T1000 (cell line): ENCODE results near the gene EEF1A2.

Source experiments
- DNase-seq: peaks from one replicate; lab custom pipeline; 2025; ENCODE audit warnings: mixed read lengths; lab: John Stamatoyannopoulos, UW

The EEF1A2 gene

DNA sequence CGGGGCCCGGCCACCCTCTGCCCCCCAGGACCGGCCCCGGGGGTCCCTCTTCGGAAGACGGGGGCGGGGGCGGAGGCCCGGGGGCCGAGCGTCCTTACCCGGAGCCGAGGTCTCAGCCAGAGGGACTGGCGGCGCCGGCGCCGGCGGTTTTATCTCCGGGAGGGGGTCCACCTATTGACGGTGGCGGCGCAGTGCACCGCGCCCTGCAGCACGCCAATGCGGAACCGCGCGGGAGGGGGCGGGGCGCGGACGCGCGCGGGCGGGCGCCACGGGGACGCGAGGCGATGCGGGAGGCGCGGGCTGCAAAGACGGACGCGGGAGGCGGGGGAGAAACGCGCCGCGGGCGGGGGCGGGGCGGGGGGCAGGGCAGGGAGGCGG, at the start of gene EEF1A2:
Gene EEF1A2, minus strand, starts transcription at position 124 of the 378 bp plus-strand sequence. CDS start 1,320 bp downstream, outside the sequence.
- DNase-seq, result no peak

- DNase-seq, result no peak
These were observed 49.7 kb upstream of the EEF1A2 start for GRCh38 chr20:63548542-63548941.

DNA sequence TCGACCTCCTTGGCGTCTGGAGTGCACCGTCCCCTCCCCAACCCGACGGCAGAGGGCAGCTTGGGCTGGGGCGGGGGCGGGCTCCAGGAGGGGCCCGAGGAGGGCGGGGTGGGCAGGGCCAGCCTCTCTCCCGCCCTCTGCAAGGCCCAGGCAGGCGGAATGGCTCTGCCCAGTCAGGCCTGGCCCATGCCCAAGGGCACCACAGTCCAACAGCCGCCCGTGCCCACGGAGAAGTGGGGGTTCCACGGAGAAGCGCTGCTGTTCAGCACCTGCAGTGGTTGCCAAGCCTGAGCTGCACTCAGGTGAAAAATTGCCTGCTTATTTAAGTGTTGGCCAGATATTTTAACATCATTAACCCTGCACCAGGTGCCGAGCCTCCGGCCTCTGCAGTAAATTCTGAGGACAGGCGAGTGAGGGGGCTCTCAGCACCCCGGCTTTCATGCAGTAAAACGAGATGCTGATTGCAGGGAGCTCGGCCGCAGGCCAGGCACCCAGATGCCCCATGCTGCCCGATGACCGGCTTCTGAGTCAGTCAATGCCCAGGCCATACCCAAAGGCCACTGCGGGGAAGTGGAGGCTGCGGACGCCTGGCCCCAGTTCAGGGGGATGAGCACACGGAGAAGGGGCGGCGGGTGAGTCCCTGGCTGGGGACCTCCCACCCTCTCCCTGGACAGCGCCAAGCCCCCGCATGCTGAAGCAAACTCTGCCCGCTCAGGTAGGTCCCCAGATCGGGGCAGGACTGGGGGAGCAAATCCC, 49.0 kb upstream of the EEF1A2 start, which contains the start of gene SRMS:
Gene SRMS, minus strand, starts transcription at position 25 of the 756 bp plus-strand sequence. CDS start 286 bp downstream, outside the sequence.
- no peak for DNase-seq

GRCh38 chr20:63546956-63547724, 48.3 kb upstream of the EEF1A2 start:
- DNase-seq, result no peak

- no peak for DNase-seq
These were observed 47.5 kb upstream of the EEF1A2 start for GRCh38 chr20:63546256-63546955.

DNA sequence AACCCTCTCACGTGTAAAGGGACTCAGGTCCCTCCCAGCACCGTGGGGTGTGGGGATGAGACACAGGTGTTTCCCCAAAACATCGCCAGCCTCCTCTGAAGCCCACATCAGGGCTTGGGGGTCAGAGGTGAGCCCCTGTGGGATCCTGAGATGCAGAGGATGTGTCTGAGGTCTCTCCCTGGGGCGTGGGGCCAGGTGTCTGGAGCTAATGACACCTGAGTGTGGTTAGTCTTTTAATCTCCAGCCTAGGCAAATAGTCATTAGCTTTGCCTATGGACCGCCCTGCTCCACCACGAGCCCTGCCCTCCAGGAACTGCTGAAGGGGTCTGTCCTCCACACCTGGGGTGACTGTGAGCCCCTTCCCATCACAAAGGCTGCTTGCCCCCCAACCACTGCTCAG, 46.9 kb upstream of the EEF1A2 start:
- DNase-seq, result no peak

GRCh38 chr20:63544958-63545516, 46.2 kb upstream of the EEF1A2 start:
- no peak for DNase-seq

DNA sequence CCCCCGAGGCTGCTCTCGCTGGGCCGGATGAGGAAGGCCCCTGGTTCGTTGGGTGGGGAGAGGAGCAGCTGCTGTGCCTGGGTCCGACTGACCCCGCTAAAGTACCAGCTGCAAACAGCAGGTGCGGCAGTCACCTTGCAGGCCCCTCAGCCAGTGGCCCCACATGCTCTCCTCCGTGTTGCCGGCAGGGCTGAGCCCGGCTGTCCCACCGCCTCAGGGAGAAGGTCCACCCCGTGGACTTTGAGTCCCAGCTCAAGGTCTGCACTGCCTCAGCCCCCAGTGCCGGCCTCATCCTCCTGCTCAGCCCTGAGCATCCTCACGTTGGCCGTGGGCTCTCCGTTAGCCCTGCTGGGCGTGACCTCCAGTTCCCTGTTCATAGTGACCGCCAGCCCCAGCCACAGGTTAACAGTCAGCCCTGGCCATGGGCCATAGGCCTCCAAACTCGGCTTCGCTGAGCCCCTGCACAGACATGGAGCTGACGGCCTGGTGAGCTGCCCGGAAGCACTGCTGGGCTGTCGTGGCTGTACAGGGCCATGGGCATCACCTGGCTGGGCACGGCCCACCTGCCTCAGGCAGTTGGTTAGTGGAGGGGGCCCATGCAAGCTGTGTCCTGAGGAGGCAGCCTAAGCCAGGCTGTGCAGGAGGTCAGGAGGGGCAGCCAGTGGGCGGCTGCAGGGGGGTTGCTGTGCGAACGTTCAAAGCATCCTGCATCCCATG, 45.5 kb upstream of the EEF1A2 start:
- DNase-seq, result no peak

- no peak for DNase-seq
These were observed 44.9 kb upstream of the EEF1A2 start for GRCh38 chr20:63543733-63544132.

- DNase-seq, result no peak
These were observed 44.2 kb upstream of the EEF1A2 start for GRCh38 chr20:63543131-63543530.

DNA sequence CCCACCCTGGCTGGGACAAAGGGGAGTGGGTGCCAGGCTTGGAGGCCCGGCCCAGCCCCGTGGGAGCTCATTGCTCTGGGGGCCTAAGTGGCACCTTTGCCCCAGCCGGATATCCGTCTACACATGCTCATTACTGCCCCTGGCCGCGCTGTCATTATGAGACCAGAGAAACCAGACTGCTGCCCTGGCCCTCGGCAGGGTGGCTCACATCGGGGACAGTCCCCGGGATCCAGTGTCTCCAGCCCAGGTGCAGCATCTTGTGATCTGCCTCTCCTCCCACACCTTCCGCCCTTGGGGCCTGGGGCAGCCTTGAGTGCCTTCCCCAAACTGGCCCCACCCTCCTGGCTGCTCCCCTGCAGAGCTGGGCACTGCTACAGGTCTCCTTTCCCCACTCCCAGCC, 43.8 kb upstream of the EEF1A2 start:
- DNase-seq, result no peak

GRCh38 chr20:63542031-63542559, 43.2 kb upstream of the EEF1A2 start:
- DNase-seq, result no peak

DNA sequence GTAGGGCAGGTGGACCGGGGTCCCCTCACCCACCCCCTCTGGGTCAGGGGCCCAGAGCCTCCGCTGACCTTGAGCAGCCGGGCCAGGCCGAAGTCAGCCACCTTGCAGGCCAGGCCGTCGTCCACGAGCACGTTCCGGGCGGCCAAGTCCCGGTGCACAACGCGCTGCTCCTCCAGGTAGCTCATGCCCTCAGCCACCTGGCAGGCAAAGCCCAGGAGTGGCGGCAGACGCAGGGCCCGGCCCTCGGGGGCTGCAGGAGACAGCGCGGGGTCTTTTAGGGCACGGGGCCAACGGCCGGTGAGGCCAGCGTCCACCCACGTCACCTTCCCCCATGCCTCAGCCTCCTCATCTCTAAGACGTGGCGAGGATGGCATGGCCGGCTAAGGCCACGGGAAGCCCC, 42.5 kb upstream of the EEF1A2 start:
- no peak for DNase-seq

- peak; percentile 11 for DNase-seq
These were observed 41.7 kb upstream of the EEF1A2 start for GRCh38 chr20:63540417-63541186.

DNA sequence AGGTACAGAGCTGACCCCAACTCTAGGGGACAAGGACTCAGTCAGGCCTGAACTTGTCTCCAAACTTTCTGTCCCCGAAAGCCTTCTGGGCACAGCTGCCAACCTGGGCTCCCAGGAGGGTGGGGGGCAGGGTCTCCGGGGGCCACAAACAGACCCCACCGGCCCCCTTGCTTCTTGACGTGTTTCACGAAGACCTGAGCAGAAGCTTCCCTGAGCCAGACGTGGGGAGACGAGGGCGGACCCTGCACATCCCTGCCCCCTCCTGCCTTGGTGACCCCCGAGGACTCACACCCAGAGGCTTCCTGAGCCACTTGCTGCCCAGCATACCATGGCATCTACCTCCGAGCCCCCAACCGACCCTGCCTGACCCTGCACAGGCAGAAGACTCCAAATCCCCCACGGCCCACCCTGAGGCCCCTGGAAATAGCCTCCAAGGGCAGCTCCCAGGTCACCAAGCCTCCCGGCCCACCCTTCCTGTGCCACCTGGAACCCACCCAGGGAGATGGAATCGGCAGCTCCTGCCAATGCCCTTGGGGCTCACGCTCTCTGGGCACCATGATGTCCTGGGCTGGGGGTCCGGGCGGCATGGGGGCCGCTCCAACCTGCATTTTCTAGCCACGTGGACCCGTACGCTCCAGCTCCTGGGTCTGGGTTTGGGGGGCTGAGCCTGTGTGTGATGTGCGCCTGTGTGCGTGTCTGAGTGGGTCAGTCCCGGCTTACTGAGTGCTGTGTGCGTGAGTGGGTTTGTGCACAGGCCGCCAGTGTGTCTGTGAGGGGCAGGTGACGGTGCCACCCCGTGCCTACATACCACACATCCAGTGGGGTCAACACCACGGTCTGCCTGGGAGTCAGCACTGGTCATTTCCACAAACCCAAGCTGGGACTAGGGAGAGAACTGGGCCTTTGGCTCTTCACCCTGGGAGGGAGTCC, 40.8 kb upstream of the EEF1A2 start:
- no peak for DNase-seq

DNA sequence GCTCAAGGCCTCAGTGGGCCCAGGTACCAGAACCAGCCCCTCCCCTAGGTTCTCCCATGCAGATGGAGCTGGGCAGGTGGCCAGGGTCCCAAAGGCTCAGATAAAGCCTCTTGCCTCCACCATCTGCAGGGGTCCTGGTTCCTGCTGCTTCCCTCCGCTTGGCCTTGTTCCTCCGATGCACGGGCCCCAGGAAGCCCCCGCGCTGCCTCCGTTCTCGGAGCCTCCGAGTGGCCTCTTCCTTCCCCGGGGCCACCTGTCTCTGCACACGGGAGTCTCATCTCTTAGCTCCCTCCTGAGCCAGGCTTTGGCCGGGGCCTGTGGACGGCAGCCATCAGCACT, 40.2 kb upstream of the EEF1A2 start:
- DNase-seq, result no peak

DNA sequence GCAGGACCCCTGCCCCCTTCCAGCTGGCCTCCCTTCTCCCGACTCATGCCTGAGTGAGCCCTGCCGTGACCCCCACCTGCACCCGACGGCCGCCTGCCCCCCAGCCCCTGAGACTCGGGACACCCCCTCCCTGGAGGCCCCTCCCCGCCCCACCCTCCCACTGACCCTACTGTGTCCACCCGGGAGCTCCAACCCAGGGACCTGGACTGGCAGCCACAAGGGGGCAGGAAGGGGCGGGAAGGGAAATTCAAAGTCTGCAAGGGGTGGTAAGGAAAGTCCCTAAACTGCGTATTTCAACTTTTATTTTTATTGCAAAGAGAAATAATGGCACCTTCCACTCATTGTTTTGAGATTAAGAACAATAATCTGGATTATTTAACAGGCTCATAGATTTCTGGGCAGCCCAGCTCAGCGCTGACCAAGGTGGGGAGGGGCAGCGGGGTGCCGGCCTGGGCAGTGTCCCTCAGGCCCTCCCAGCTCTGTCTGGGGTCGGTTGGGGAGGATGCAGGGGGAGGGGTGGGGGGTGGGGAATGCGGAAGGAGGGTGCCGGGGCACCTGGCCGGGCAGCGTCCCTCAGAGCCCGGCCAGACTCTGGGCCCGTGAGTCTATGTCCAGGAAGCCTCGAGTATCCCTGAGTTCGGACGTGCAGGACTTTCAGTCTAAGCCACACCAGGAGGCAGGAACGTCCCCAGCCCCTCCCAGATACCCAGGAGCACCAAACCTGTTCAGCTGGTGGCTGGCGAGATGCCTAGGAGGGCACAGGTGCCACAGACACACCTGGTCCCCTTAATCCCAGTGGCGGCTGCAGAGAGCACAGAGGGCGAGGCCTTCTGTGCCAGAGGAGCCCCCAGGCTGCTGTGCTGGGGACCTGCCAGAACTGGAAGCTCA, 39.6 kb upstream of the EEF1A2 start:
- DNase-seq, result no peak

DNA sequence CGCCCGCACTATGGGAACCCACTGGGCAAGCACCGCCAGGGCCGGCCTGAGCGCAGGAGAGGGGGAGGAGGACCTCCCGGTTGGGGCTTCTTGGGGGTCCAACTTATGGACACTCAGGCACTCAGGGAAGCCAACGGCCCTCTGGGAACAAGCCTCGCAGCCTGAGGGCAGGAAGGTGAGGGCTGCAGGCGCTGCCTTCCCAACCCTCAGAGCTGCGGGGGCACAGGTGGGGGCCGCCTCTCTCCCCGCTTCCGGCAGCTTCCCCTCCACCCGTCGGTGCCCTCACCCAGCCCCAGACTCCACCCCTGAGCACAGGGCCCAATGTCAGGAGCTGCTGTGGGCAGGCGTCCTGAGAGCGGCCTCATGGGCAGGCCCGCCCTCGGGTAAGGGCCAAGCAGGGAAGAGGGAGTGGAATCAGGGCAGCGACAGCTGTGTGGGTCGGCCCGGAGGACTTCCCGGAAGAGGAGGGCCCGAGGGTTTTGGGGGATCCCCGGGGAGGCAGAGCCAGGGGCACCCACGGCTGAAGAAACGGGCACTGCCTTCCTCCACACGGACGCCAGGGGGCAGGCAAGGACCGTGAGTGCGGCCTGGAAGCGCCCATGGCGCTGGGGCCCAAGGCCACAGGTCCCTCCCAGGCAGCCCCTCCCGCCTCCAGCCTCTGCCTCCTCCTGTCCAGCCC, 38.8 kb upstream of the EEF1A2 start:
- peak; percentile 76 for DNase-seq
